AG10803 (cell line): ENCODE data around the gene PDE2A.

Experiments used
- DNase-seq: peaks from one replicate; pipeline ENCODE4 v3.0.0; 2010; ENCODE audit warnings: low read depth
- H3K4me3 ChIP-seq: 2 replicates; pipeline ENCODE4 v1.5.1; 2011; ENCODE audit warnings: mild to moderate bottlenecking, low read length, control low read depth
- TF ChIP-seq, protein P1 (sequence below): conservative IDR thresholded peaks from 2 replicates; pipeline ENCODE4 v1.5.1; 2011; ENCODE audit warnings: mild to moderate bottlenecking, low read length, control low read depth, inconsistent platforms

The PDE2A gene

DNA sequence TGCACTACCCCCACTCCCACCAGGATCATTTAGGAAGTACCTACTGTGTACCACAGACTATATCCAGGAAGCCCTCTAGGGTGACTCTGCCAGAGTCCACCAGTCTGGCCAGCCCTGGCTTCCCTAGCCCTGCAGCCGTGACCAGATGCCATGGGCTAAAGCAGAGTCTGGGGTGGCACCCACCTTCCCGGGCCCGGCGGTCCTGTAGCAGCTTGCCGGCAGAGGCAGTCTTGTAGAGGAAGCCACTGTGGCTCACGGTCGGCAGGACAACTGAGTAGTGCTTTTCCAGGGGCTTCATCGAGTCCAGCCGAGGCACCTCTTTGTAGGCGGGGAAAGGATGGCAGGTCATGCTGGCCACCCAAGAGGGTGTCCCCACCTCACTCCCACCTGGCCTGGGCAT lies 27.2 kb upstream of the PDE2A start:
- DNase-seq = no peak
- TF ChIP-seq, protein P1, sequence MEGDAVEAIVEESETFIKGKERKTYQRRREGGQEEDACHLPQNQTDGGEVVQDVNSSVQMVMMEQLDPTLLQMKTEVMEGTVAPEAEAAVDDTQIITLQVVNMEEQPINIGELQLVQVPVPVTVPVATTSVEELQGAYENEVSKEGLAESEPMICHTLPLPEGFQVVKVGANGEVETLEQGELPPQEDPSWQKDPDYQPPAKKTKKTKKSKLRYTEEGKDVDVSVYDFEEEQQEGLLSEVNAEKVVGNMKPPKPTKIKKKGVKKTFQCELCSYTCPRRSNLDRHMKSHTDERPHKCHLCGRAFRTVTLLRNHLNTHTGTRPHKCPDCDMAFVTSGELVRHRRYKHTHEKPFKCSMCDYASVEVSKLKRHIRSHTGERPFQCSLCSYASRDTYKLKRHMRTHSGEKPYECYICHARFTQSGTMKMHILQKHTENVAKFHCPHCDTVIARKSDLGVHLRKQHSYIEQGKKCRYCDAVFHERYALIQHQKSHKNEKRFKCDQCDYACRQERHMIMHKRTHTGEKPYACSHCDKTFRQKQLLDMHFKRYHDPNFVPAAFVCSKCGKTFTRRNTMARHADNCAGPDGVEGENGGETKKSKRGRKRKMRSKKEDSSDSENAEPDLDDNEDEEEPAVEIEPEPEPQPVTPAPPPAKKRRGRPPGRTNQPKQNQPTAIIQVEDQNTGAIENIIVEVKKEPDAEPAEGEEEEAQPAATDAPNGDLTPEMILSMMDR = no peak
- no peak overlapping the region; the same call in 1 of the 2 replicates for H3K4me3 ChIP-seq

GRCh38 chr11:72700146-72700545 lies 25.9 kb upstream of the PDE2A start:
- peak; percentile 66 for DNase-seq
- TF ChIP-seq, protein P1 = no peak
- no peak overlapping the region for H3K4me3 ChIP-seq

DNA sequence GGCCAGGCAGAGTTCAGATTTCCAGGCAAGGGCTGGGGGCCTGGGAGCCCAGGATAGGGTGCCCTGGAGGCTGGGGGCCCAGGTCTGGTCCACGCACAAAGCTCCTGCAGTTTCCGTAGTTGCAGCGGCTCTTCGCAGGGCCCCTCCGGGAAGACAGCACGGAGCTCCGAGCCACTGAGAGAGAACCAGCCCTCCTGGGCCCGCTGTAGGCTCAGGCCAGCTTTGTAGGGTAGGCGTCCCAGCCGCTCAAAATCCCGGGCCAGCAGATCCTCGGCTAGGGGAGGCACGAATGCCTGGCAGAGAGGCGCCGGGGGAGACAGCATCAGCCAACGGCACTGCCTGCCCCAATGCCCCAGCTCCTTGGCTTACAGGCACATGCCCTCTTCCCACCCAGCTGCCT lies 23.6 kb upstream of the PDE2A start:
- TF ChIP-seq, protein P1 = no peak
- no peak for DNase-seq
- H3K4me3 ChIP-seq = no peak overlapping the region

- peak; percentile 29 for DNase-seq
- TF ChIP-seq, protein P1 = no peak
- no peak overlapping the region for H3K4me3 ChIP-seq
Measured at GRCh38 chr11:72696866-72697700, 22.9 kb upstream of the PDE2A start.

GRCh38 chr11:72695354-72695753 lies 21.1 kb upstream of the PDE2A start:
- H3K4me3 ChIP-seq = no peak overlapping the region
- TF ChIP-seq, protein P1 = no peak
- no peak for DNase-seq

DNA sequence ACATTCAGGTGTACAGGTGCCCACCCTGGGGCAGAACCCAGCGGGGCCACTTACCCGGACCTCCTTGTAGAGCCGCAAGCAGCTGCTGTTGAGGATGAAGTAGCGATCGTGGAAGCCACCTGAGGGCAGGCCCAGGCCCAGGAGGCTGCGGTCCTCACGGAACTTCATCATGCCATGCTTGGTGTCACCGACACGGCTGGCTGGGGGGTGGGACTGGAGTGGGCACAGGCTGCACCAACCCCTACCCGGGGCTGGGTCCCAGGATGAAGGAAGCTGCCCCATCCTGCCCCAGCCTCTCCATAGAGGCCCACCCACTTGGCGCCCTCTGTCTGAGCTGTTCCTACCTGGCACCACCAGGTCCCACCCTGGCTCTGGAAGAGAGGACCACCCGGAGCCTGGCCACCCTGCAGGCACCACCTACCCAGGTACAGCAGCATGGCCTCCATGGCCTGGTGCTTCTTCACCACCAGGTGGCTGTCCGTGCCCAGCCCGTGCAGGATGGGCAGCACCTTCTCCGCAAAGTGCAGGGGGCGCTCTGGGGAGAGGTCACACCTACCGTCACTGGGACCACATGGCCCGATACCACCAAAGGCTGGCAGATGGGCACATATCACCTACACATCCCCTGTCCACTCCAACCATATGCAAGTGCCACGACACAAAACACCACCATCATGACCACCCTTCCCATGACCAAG lies 19.2 kb upstream of the PDE2A start:
- DNase-seq = no peak
- TF ChIP-seq, protein P1 = no peak
- no peak overlapping the region for H3K4me3 ChIP-seq
